BLaER1 treated with 17β-estradiol and CSF1 and Interleukin-3, amounts not matched to agents 10 nM and 100 nM (cell line): ENCODE results near the gene CBY2.

Source experiments
- H3K27ac ChIP-seq, 11 experiments: shearing (Covaris generic); formaldehyde crosslinking; 2 replicates each; pipeline ENCODE4 v1.8.1; 2022
- H3K27me3 ChIP-seq, 11 experiments: shearing (Covaris generic); formaldehyde crosslinking; 2 replicates each; pipeline ENCODE4 v1.8.1; 2022
- H3K36me3 ChIP-seq, 11 experiments: shearing (Covaris generic); formaldehyde crosslinking; 2 replicates each; pipeline ENCODE4 v1.8.1; 2022
- H3K4me1 ChIP-seq, 10 experiments: shearing (Covaris generic); formaldehyde crosslinking; 2 replicates each; pipeline ENCODE4 v1.8.1; 2022
- H3K4me2 ChIP-seq, 11 experiments: shearing (Covaris generic); formaldehyde crosslinking; 2 replicates each; pipeline ENCODE4 v1.8.1; 2022
- H3K4me3 ChIP-seq, 10 experiments: shearing (Covaris generic); formaldehyde crosslinking; 2 replicates each; pipeline ENCODE4 v1.8.1; 2022
- H3K9ac ChIP-seq, 11 experiments: shearing (Covaris generic); formaldehyde crosslinking; 2 replicates each; pipeline ENCODE4 v1.8.1; 2022
- H3K9me3 ChIP-seq, 11 experiments: shearing (Covaris generic); formaldehyde crosslinking; replicated peaks in 1 of 11; 2 replicates each; pipeline ENCODE4 v1.8.1; 2022
- H4K20me1 ChIP-seq, 11 experiments: shearing (Covaris generic); formaldehyde crosslinking; 2 replicates each; pipeline ENCODE4 v1.8.1; 2022
- Cebpa-rat ChIP-seq, 11 experiments: shearing (Covaris generic); IDR thresholded peaks; 2 replicates each; pipeline ENCODE4 v1.8.1; 2022

The CBY2 gene

DNA sequence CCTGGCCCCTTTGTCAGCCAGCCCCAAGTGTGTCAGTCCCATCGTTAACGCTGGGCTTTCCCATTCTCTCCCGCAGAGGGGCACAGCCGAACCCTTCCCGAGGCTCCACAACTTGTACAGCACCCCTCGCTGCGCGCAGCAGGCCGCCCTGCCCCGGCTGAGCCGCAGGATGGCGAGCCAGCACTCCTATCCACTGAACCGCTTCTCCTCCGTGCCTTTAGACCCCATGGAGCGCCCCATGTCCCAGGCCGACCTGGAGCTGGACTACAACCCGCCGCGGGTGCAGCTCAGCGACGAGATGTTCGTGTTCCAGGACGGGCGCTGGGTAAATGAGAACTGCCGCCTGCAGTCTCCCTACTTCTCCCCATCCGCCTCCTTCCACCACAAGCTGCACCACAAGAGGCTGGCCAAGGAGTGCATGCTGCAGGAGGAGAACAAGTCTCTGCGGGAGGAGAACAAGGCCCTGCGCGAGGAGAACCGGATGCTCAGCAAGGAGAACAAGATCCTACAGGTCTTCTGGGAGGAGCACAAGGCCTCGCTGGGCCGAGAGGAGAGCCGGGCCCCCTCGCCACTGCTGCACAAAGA, 11.1 kb downstream of the CBY2 start:
- Histone ChIP-seq H4K20me1 (no peaks in the 10 kb centered on the region), H3K4me2 (no peak overlapping the region), H3K9ac (no peak overlapping the region), H3K4me3 (no peak overlapping the region), H3K27me3 (no peaks in the 10 kb centered on the region), H3K36me3 (no peaks in the 10 kb centered on the region; a peak in 1 of 22 replicates), H3K4me1 (peaks cover 0 to 31% (median 25%) of the 10 kb centered on the region in 10 experiments; a peak in 16 of 20 replicates), H3K9me3 (peaks cover 17 to 26% (median 20%) of the 10 kb centered on the region in 11 experiments), H3K27ac (peak overlapping the region in 3 of 11 experiments; percentile 64 to 74 (median 73); a peak in 4 of 22 replicates)
- no peak for TF ChIP-seq Cebpa-rat (IDR thresholded peaks at IDR 0.05)

DNA sequence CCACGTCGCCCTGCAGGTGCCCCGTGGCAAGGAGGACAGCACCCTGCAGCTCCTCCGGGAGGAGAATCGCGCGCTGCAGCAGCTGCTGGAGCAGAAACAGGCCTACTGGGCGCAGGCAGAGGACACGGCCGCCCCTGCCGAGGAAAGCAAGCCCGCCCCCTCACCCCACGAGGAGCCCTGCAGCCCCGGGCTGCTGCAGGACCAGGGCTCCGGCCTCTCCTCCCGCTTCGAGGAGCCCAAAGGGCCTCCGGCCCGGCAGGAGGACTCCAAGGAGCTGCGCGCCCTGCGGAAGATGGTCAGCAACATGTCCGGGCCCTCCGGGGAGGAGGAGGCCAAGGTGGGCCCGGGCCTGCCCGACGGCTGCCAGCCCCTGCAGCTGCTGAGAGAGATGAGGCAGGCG, 11.6 kb downstream of the CBY2 start:
- no peak for TF ChIP-seq Cebpa-rat (IDR thresholded peaks at IDR 0.05)
- no peak overlapping the region for H3K4me2 ChIP-seq

DNA sequence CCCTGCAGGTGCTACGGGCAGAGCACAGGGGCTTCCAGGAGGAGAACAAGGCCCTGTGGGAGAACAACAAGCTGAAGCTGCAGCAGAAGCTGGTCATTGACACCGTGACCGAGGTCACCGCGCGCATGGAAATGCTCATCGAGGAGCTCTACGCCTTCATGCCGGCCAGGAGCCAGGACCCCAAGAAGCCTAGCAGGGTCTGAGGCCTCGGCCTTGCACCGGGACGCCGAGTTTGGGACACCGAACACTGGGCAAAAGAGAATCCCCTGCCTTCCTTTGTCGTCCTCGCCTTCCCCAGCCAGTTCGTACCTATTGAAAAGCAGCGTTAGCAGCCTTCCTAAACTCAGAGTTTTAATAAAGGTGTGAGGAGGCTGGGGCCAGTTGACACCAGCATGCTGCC, 12.1 kb downstream of the CBY2 start:
- Histone ChIP-seq H4K20me1 (no peaks in the 10 kb centered on the region), H3K27me3 (no peaks in the 10 kb centered on the region), H3K9ac (no peak overlapping the region), H3K4me3 (no peak overlapping the region), H3K4me1 (peaks cover 0 to 39% (median 34%) of the 10 kb centered on the region in 10 experiments; a peak in 16 of 20 replicates), H3K9me3 (peaks cover 17 to 26% (median 20%) of the 10 kb centered on the region in 11 experiments), H3K36me3 (no peaks in the 10 kb centered on the region; a peak in 1 of 22 replicates), H3K4me2 (no peak overlapping the region), H3K27ac (peak overlapping the region in 5 of 11 experiments; percentile 41 to 74 (median 64); a peak in 5 of 22 replicates)
- no peak for TF ChIP-seq Cebpa-rat (IDR thresholded peaks at IDR 0.05)

More for the DNA sequence above, 11.6 kb downstream of the CBY2 start:
- Histone ChIP-seq H4K20me1 (no peaks in the 10 kb centered on the region), H3K27me3 (no peaks in the 10 kb centered on the region), H3K27ac (peak overlapping the region in 3 of 11 experiments; percentile 64 to 74 (median 73); a peak in 5 of 22 replicates), H3K4me3 (no peak overlapping the region), H3K4me1 (peaks cover 0 to 35% (median 30%) of the 10 kb centered on the region in 10 experiments; a peak in 16 of 20 replicates), H3K9ac (no peak overlapping the region), H3K36me3 (no peaks in the 10 kb centered on the region; a peak in 1 of 22 replicates), H3K9me3 (peaks cover 17 to 26% (median 20%) of the 10 kb centered on the region in 11 experiments)

DNA sequence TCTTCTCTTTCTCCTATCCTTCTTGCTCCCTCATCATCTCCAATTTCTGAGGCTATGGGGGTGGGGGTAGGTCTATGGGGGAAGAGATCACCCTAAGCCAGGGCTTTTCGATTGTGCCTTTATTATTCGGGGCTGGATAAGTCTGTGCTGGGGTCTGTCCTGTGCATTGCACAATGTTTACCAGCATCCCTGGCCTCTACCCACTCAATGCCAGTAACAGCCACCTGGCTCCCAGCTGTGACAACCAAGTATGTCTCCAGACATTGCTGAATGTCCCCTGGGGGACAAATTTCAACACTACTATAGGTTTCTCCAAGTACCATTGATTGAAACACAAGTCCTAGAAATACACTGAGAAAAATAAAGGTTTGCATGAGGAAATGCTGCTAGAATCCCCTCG, 13.2 kb downstream of the CBY2 start:
- Histone ChIP-seq H3K9ac (peak overlapping the region in 3 of 11 experiments; percentile 6 to 24 (median 23); a peak in 3 of 22 replicates), H3K9me3 (peaks cover 18 to 26% (median 20%) of the 10 kb centered on the region in 11 experiments), H3K27me3 (no peaks in the 10 kb centered on the region), H3K4me2 (peak overlapping the region in 9 of 11 experiments; percentile 18 to 64 (median 52); a peak in 15 of 22 replicates), H3K4me3 (no peak overlapping the region), H3K4me1 (peaks cover 0 to 49% (median 42%) of the 10 kb centered on the region in 10 experiments; a peak in 16 of 20 replicates), H3K36me3 (no peaks in the 10 kb centered on the region; a peak in 1 of 22 replicates), H3K27ac (peak overlapping the region in 6 of 11 experiments; percentile 41 to 74 (median 67); a peak in 10 of 22 replicates), H4K20me1 (no peaks in the 10 kb centered on the region)
- TF ChIP-seq Cebpa-rat (IDR thresholded peaks at IDR 0.05): peak in 7 of 11 experiments; percentile 33 to 88 (median 81); a peak in 10 of 22 replicates

DNA sequence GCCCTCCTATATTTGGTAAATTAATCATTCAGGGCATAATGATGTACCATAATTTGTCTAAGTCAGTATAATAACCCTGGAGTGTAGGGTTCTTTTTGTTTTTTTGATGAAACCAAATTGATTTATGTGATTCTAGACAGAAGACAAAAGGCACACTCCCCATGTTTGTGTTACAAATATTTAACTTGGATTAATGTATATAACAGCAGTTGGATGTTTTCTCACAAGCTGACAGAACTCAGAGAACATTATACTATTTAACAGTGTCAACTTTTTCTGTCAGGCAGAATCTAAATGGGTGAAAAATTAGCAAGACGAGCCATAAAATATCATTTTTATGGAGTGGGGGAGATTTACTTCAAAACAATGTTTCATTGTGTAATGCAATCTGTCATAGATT, 15.2 kb downstream of the CBY2 start:
- no peak overlapping the region for H3K9ac ChIP-seq
- peaks cover 18 to 27% (median 20%) of the 10 kb centered on the region in 11 experiments for H3K9me3 ChIP-seq
- H3K27me3 ChIP-seq: no peaks in the 10 kb centered on the region
- peaks cover 0 to 49% (median 42%) of the 10 kb centered on the region in 10 experiments; a peak in 16 of 20 replicates for H3K4me1 ChIP-seq
- peak overlapping the region in 2 of 11 experiments; percentile 31 to 52; a peak in 1 of 22 replicates for H3K4me2 ChIP-seq
- TF ChIP-seq Cebpa-rat (IDR thresholded peaks at IDR 0.05): no peak
- no peak overlapping the region for H3K4me3 ChIP-seq
- H4K20me1 ChIP-seq: no peaks in the 10 kb centered on the region
- no peaks in the 10 kb centered on the region; a peak in 1 of 22 replicates for H3K36me3 ChIP-seq
- H3K27ac ChIP-seq: peak overlapping the region in 3 of 11 experiments; percentile 70 to 74 (median 73); a peak in 5 of 22 replicates

DNA sequence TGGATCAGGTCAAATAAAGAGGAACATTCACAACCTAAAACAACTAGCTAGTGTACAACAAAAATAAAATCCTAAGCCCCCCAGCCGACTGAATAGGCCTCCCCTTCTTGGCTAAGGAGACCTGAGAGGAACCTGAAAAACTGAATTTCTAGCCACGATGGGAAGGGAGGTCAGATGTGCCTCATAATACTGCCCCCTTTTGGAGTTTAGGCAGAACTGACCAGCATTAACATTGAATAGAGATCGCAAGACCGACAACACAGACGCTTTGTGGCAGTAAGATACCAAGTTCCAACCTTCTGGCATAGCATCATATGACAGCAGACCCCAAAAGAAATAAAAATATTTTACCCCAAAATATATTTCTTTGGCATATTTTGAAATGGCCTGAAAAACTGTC, 15.9 kb downstream of the CBY2 start:
- H4K20me1 ChIP-seq: no peaks in the 10 kb centered on the region

DNA sequence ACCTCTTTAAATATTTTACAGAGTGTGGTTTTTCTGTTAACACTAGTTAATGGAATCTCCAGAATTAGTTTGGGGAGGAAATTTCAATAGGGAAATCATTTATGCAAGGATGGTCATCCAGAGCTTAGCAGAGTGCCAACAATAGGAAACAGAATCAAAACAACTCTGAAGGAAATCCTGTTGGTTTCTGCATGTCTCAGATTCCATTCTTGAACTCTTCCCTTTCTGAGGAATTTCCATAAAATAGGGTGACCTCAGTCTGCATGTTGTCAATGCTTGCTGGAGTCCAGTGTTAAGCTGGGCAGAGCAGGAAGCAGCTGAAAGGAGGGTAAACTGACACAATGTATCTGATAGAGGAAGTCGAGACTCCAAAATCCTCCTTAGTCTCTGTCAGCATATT, 16.9 kb downstream of the CBY2 start:
- Histone ChIP-seq H3K4me1 (peaks cover 0 to 49% (median 42%) of the 10 kb centered on the region in 10 experiments; a peak in 16 of 20 replicates), H3K4me2 (peak overlapping the region in 8 of 11 experiments; percentile 12 to 61 (median 42); a peak in 16 of 22 replicates), H3K27me3 (no peaks in the 10 kb centered on the region), H3K36me3 (no peaks in the 10 kb centered on the region), H3K4me3 (no peak overlapping the region), H3K27ac (peak overlapping the region in 1 of 11 experiments; percentile 2; a peak in 1 of 22 replicates), H3K9me3 (peaks cover 1 to 11% (median 4%) of the 10 kb centered on the region in 11 experiments; a peak in 15 of 22 replicates), H3K9ac (no peak overlapping the region), H4K20me1 (no peaks in the 10 kb centered on the region)
- no peak for TF ChIP-seq Cebpa-rat (IDR thresholded peaks at IDR 0.05)

More for the DNA sequence above, 15.9 kb downstream of the CBY2 start:
- peaks cover 11 to 20% (median 13%) of the 10 kb centered on the region in 11 experiments for H3K9me3 ChIP-seq
- H3K4me3 ChIP-seq: no peak overlapping the region
- H3K36me3 ChIP-seq: no peaks in the 10 kb centered on the region
- peak overlapping the region in 5 of 11 experiments; percentile 0 to 61 (median 45); a peak in 1 of 22 replicates for H3K4me2 ChIP-seq
- peak overlapping the region in 2 of 11 experiments; percentile 5 to 21; a peak in 3 of 22 replicates for H3K27ac ChIP-seq
- H3K27me3 ChIP-seq: no peaks in the 10 kb centered on the region
- TF ChIP-seq Cebpa-rat (IDR thresholded peaks at IDR 0.05): no peak
- no peak overlapping the region for H3K9ac ChIP-seq
- peaks cover 0 to 49% (median 42%) of the 10 kb centered on the region in 10 experiments; a peak in 16 of 20 replicates for H3K4me1 ChIP-seq

DNA sequence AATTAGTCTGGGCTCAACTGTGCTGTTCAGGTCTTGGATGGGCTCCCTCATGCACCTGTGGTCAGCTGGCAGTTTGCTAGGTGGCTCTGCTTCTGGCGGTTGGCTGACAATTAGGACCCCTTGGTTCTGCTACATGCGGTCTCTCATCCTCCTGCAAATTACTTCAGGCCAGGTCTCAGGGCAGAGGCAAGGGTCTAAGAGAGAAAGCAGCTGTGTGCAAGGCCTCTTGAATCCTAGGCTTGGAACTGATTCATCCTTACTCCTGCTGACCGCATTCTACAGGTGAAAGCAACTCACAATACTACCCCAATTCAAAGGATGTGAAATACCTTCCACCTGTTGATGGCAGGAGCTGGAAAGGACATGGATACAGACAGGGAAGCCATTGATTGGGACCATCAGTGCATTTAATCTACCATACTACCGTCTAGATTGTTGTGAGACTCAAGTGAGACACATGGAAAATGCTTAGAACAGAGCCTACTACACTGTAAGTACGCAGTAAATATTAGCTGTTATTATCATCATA, 19.1 kb downstream of the CBY2 start:
- Histone ChIP-seq H3K4me1 (peaks cover 0 to 33% (median 26%) of the 10 kb centered on the region in 10 experiments; a peak in 14 of 20 replicates), H3K4me3 (no peak overlapping the region), H3K36me3 (no peaks in the 10 kb centered on the region), H4K20me1 (no peaks in the 10 kb centered on the region), H3K27me3 (no peaks in the 10 kb centered on the region), H3K4me2 (no peak overlapping the region), H3K27ac (no peak overlapping the region), H3K9me3 (peaks cover 0 to 6% (median 0%) of the 10 kb centered on the region in 11 experiments; a peak in 2 of 22 replicates), H3K9ac (no peak overlapping the region)
- no peak for TF ChIP-seq Cebpa-rat (IDR thresholded peaks at IDR 0.05)

DNA sequence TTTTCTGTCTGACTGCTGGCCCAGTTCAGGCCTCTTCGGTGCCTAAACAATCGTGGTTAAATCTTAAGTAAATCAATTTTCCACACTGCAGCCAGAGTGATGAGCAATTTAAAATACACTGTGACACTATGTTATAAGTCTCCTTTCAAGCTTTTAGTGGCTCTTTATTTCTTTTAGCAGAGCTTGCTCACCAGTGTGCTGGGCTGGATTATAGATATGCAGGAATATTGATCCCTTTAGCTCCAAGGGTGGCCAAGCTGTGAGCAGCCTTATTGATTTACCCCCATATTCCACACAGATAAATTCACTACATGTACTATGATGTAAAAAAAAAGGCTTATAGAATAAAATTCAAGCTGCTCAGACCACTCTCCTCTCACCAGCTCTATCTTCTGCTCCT, 21.7 kb downstream of the CBY2 start:
- TF ChIP-seq Cebpa-rat (IDR thresholded peaks at IDR 0.05): no peak
- Histone ChIP-seq H3K36me3 (no peaks in the 10 kb centered on the region), H3K4me2 (no peak overlapping the region), H3K27me3 (no peaks in the 10 kb centered on the region), H3K9me3 (peaks cover 0 to 6% (median 0%) of the 10 kb centered on the region in 11 experiments; a peak in 2 of 22 replicates), H4K20me1 (no peaks in the 10 kb centered on the region), H3K27ac (no peak overlapping the region), H3K9ac (no peak overlapping the region), H3K4me3 (no peak overlapping the region), H3K4me1 (peaks cover 0 to 14% (median 10%) of the 10 kb centered on the region in 10 experiments; a peak in 13 of 20 replicates)
